ENCODE results near the gene FGF16.
"Not testable (repeated sequence)": the region's sequence is repeated elsewhere in the genome, so short reads cannot be mapped to it uniquely, and the experiment has no call there.

The FGF16 gene

GRCh38 chrX:77447653-77448569, 722 bp downstream of the FGF16 start:
- DNase-seq (ENCODE audit: low read depth), result no peak

- no peak for DNase-seq (ENCODE audit: low read depth)
These were observed 3.2 kb downstream of the FGF16 start for GRCh38 chrX:77450415-77450814.

GRCh38 chrX:77450996-77451395, 3.8 kb downstream of the FGF16 start:
- no peak for DNase-seq (ENCODE audit: low read depth)

- no peak for DNase-seq (ENCODE audit: low read depth)
These were observed 6.0 kb downstream of the FGF16 start for GRCh38 chrX:77453190-77453589.

GRCh38 chrX:77455437-77455836, 8.2 kb downstream of the FGF16 start:
- DNase-seq (ENCODE audit: low read depth), result no peak

- no peak for DNase-seq (ENCODE audit: low read depth)
These were observed 36.9 kb downstream of the FGF16 start for GRCh38 chrX:77484045-77484444.

- no peak for DNase-seq (ENCODE audit: low read depth)
These were observed 46.7 kb downstream of the FGF16 start for GRCh38 chrX:77493677-77494553.

- DNase-seq (ENCODE audit: low read depth), result not testable (repeated sequence)
These were observed 53.0 kb downstream of the FGF16 start for GRCh38 chrX:77500164-77500563.

GRCh38 chrX:77502951-77503525, 55.8 kb downstream of the FGF16 start:
- DNase-seq (ENCODE audit: low read depth), result no peak

GRCh38 chrX:77505227-77505626, 58.0 kb downstream of the FGF16 start:
- no peak for DNase-seq (ENCODE audit: low read depth)

Data from activated T-helper 1 cell treated with Interleukin-2 at 50 U/mL for 16 hours (primary cell).